PFSK-1 (cell line): ENCODE results near the gene AATF.

ENCODE experiments used
- FOXP2 ChIP-seq: optimal IDR thresholded peaks from 2 replicates; pipeline ENCODE3; 2011; ENCODE audit warnings: borderline replicate concordance, control low read depth, inconsistent platforms; ENCODE audit not compliant: insufficient read depth; ENCODE audit errors: extremely low read length, extremely low read depth
- POLR2AphosphoS5 ChIP-seq: IDR thresholded peaks from 2 replicates; pipeline ENCODE4 v1.6.1; 2012; ENCODE audit warnings: low read depth, mild to moderate bottlenecking, control low read depth, low read length, moderate library complexity
- SIN3A ChIP-seq: IDR thresholded peaks from 2 replicates; pipeline ENCODE4 v1.6.1; 2012; ENCODE audit warnings: mild to moderate bottlenecking, low read length, moderate library complexity, borderline replicate concordance; ENCODE audit not compliant: insufficient read depth
- TAF1 ChIP-seq: IDR thresholded peaks from 2 replicates; pipeline ENCODE4 v1.6.1; 2012; ENCODE audit warnings: low read length, control low read depth, borderline replicate concordance; ENCODE audit not compliant: insufficient read depth
- TF ChIP-seq, protein P1 (sequence below), 2 experiments: IDR thresholded peaks; 2 replicates each; pipeline versions ENCODE4 v1.6.1 to v1.8.0; 2011 to 2012; ENCODE audit warnings: low read depth in 2 of 2, low read length in 2 of 2, control low read depth in 1 of 2, inconsistent platforms in 1 of 2, mild to moderate bottlenecking in 1 of 2, moderate library complexity in 1 of 2; ENCODE audit not compliant: insufficient read depth in 1 of 2

Gene AATF

DNA sequence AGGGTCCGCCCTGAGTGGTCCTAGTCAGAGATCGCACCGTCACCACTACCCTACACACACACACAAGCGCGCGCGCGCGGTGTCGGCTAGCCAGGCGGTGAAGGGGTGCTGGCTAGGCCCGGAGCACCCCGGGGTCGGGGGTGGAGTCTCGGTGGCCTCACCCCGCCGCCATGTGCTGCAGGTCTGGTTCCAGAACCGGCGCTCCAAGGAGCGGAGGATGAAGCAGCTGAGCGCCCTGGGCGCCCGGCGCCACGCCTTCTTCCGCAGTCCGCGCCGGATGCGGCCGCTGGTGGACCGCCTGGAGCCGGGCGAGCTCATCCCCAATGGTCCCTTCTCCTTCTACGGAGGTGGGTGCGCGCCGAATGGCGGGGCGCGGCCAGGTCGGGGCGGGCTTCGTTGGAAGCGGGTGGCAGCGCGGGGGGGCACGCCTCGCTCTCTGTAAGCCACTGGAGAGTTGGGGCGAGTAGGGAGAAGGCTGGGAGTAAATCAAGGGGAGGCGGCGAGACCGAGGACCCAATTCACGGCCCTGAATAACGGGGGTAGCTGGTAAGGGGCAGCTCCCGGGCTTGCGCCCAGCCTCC is 6.6 kb upstream of the AATF start:
- TF ChIP-seq FOXP2 (no peak), POLR2AphosphoS5 (no peak), SIN3A (no peak), TAF1 (no peak)
- TF ChIP-seq, protein P1, sequence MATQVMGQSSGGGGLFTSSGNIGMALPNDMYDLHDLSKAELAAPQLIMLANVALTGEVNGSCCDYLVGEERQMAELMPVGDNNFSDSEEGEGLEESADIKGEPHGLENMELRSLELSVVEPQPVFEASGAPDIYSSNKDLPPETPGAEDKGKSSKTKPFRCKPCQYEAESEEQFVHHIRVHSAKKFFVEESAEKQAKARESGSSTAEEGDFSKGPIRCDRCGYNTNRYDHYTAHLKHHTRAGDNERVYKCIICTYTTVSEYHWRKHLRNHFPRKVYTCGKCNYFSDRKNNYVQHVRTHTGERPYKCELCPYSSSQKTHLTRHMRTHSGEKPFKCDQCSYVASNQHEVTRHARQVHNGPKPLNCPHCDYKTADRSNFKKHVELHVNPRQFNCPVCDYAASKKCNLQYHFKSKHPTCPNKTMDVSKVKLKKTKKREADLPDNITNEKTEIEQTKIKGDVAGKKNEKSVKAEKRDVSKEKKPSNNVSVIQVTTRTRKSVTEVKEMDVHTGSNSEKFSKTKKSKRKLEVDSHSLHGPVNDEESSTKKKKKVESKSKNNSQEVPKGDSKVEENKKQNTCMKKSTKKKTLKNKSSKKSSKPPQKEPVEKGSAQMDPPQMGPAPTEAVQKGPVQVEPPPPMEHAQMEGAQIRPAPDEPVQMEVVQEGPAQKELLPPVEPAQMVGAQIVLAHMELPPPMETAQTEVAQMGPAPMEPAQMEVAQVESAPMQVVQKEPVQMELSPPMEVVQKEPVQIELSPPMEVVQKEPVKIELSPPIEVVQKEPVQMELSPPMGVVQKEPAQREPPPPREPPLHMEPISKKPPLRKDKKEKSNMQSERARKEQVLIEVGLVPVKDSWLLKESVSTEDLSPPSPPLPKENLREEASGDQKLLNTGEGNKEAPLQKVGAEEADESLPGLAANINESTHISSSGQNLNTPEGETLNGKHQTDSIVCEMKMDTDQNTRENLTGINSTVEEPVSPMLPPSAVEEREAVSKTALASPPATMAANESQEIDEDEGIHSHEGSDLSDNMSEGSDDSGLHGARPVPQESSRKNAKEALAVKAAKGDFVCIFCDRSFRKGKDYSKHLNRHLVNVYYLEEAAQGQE (IDR thresholded peaks at IDR 0.05; ENCODE audit: insufficient read depth in 1 of 2, low read depth in 2 of 2, low read length in 2 of 2): no peak

DNA sequence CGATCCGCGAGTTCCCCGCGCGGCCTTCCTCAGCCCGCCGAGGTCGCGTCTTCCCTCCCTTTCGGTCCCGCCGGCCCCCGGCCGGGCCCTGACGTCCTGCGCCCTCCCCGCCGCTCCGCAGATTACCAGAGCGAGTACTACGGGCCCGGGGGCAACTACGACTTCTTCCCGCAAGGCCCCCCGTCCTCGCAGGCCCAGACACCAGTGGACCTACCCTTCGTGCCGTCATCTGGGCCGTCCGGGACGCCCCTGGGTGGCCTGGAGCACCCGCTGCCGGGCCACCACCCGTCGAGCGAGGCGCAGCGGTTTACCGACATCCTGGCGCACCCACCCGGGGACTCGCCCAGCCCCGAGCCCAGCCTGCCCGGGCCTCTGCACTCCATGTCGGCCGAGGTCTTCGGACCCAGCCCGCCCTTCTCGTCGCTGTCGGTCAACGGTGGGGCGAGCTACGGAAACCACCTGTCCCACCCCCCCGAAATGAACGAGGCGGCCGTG is 6.1 kb upstream of the AATF start:
- TF ChIP-seq TAF1: no peak
- no peak for TF ChIP-seq POLR2AphosphoS5

DNA sequence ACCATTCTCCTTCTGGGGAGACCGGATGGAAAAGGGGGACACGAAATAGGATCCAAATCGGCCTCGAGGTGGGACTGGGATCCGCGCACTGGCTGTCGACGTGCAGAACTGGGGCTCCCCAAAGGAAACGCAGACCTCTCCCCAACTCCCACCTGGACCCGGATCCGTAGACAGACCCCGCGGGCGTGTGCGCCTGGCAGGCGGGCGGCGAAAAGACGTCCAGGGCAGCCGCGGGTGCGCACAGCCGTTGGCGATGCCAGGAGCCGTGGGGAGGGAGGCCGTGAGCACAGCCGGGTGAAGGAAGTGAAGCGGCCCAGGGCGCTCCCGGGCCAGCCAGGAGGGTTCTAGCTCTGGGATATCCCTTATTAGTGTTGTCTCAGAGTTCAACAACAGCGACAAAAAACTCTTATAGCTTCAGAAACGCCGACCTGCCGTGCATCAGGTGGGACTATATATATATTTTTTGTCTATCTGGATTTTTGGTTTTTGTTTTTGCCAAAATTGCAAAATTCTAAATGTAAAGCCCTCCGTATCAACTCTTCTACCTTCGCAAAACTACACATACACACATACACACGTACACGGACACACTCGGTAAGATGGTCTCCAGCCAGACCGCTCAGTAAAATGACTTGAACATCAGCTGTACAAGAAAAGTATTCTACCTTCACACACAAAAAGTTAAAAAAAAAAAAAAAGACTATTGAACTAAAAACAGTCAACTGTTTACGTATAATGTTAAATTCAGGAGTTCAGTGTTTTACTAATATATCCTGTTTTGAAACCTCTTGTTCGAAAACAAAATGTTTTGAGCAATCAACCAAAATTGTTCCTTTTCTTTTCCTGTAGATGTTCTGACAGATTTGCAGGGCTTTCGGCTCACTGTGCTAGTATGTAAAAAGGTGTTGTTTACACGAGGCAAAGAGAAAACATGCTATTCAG is 5.2 kb upstream of the AATF start:
- TF ChIP-seq FOXP2 (no peak), POLR2AphosphoS5 (no peak), TAF1 (no peak), SIN3A (no peak)
- TF ChIP-seq, protein P1 (IDR thresholded peaks at IDR 0.05; ENCODE audit: insufficient read depth in 1 of 2, low read depth in 2 of 2, low read length in 2 of 2): no peak

DNA sequence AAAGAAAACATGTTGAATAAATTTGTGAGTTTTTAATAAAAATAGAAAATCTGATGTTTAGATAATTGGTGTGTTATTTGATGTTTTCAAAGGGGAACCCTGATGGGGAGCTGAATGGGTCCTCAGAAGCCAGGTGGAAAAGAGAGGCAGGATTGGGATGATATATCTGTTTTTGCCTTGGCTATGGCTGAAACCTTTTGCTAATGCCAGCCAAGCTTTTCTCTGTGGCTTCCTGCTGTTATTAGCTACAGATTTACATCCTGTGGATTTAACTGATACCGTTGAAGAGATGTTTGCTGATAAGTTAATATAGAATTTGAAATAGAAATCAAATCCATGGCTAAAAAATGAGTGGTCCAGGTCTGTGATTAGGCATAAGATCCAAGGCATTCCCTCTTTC is 4.2 kb upstream of the AATF start:
- TF ChIP-seq TAF1: no peak

DNA sequence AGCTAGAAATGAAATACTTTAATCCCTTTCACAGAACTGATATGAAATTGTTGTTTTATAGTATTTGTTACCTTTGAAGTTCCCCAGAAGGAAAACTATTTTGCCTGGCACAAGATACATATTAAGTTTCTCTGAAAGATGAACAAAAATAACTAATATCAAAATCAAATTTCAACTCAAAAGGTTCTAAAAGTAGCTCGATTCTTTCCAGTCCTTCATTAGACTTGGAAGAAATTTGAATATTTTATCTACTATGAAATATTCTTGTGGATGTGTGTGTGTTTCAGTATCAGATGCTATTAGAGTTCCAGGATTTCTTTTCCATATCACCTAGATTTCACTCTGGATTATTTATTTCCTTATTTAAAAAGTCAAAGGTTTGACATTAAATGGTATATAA is 3.6 kb upstream of the AATF start:
- TF ChIP-seq TAF1 (no peak), FOXP2 (no peak), POLR2AphosphoS5 (no peak), SIN3A (no peak)
- TF ChIP-seq, protein P1 (IDR thresholded peaks at IDR 0.05; ENCODE audit: insufficient read depth in 1 of 2, low read depth in 2 of 2, low read length in 2 of 2): no peak
